GM23248 (cell line): Measurements from ENCODE around the gene NOXA1.

ENCODE experiments used
- EZH2 ChIP-seq: fragments of 200-600 bp; sonication (generic); IDR thresholded peaks from 2 replicates; pipeline ENCODE4 v1.6.1; 2018; ENCODE audit warnings: antibody characterized with exemption, mild to moderate bottlenecking; ENCODE audit not compliant: insufficient read depth, poor library complexity, severe bottlenecking
- EZH2phosphoT487 ChIP-seq: fragments of 200-600 bp; sonication (generic); IDR thresholded peaks from 2 replicates; pipeline ENCODE4 v1.6.1; 2018; ENCODE audit warnings: antibody characterized with exemption, moderate library complexity, mild to moderate bottlenecking, low read depth; ENCODE audit not compliant: insufficient read depth

DNA sequence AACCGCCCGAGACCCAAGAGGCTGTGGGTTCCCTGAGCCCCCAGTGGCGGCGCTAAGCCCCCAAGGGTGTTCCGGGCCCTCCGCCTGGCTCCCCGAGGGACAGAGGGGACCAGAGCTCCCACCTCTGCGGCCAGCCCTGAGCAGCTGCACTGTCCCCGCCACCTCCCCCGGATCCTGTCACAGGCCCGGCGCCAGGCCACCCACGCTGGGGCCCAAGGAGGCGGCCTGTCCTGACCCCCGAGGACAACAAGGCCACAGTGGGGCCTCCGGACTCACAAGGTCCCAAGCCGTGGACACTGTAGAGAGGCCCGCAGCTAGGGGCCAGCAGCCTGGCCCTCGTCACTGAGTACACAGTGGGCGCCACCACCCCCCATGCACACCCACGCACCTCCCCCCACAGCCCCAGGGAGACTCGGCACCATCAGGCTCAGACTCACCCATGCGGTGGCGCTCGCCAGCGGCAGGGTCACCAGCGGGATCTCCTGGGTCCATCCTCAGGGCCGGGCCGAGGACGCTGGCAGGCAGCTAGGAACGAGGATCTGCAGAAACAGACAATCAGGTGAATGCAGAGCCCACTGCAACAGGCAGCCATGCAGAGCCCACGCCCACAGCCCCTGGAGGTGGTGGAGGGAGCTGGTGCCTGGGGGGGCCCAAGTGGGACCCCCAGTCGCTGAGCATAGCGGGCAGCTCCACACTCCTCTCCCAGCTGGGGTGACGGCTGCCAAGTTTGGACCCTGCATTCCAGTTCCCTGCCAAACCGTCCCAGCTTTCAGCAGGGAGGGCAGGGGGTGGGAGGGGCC, 28.1 kb upstream of the NOXA1 start:
- TF ChIP-seq EZH2phosphoT487 (no peak), EZH2 (no peak)
